Activated CD8-positive, alpha-beta memory T cell treated with anti-CD3 and anti-CD28 coated beads for 24 hours (primary cell): ENCODE data around the gene PDE8B.

ENCODE experiments used
- DNase-seq: peaks from one replicate; pipeline ENCODE4 v3.0.0-alpha.2; 2020

Gene PDE8B

GRCh38 chr5:77326986-77327734 is 116.7 kb downstream of the PDE8B start:
- no peak for DNase-seq

GRCh38 chr5:77328930-77329647 is 118.6 kb downstream of the PDE8B start:
- no peak for DNase-seq

GRCh38 chr5:77329664-77330430 is 119.4 kb downstream of the PDE8B start:
- DNase-seq: no peak

GRCh38 chr5:77333036-77333435 is 122.6 kb downstream of the PDE8B start:
- no peak for DNase-seq

- no peak for DNase-seq
These were observed 123.1 kb downstream of the PDE8B start for GRCh38 chr5:77333451-77334123.

GRCh38 chr5:77337246-77337645 is 126.8 kb downstream of the PDE8B start:
- DNase-seq: no peak

GRCh38 chr5:77337686-77338085 is 127.2 kb downstream of the PDE8B start:
- DNase-seq: no peak

GRCh38 chr5:77339337-77339890 is 128.9 kb downstream of the PDE8B start:
- no peak for DNase-seq

- no peak for DNase-seq
These were observed 132.7 kb downstream of the PDE8B start for GRCh38 chr5:77343165-77343564.

GRCh38 chr5:77347435-77348098 is 137.1 kb downstream of the PDE8B start:
- DNase-seq: no peak

GRCh38 chr5:77353251-77353650 is 142.8 kb downstream of the PDE8B start:
- DNase-seq: no peak

- no peak for DNase-seq
These were observed 144.0 kb downstream of the PDE8B start for GRCh38 chr5:77354454-77354853.

GRCh38 chr5:77355080-77355479 is 144.6 kb downstream of the PDE8B start:
- no peak for DNase-seq

- no peak for DNase-seq
These were observed 145.3 kb downstream of the PDE8B start for GRCh38 chr5:77355751-77356150.

- DNase-seq: no peak
These were observed 146.3 kb downstream of the PDE8B start for GRCh38 chr5:77356740-77357139.

- no peak for DNase-seq
These were observed 148.1 kb downstream of the PDE8B start for GRCh38 chr5:77358255-77359205.

GRCh38 chr5:77359231-77359630 is 148.8 kb downstream of the PDE8B start:
- DNase-seq: no peak

GRCh38 chr5:77360381-77360780 is 149.9 kb downstream of the PDE8B start:
- DNase-seq: no peak

GRCh38 chr5:77360973-77361372 is 150.5 kb downstream of the PDE8B start:
- DNase-seq: no peak

- no peak for DNase-seq
These were observed 156.4 kb downstream of the PDE8B start for GRCh38 chr5:77366717-77367500.
